Stimulated activated CD4-positive, alpha-beta T cell treated with anti-CD3 and anti-CD28 coated beads, Interleukin-4, amount 100 ng/mL, for 1 hour (primary cell): ENCODE results near the gene ZNF263.
"Not testable (repeated sequence)": the region's sequence is repeated elsewhere in the genome, so short reads cannot be mapped to it uniquely, and the experiment has no call there.

Source experiments
- DNase-seq: peaks from one replicate; pipeline ENCODE4 v3.0.0-alpha.2; 2020

Gene ZNF263

GRCh38 chr16:3270718-3271117 is 12.6 kb upstream of the ZNF263 start:
- DNase-seq, result not testable (repeated sequence)

- DNase-seq, result not testable (repeated sequence)
Observed at GRCh38 chr16:3271281-3271680, 12.0 kb upstream of the ZNF263 start.

- DNase-seq, result no peak
Observed at GRCh38 chr16:3274490-3274889, 8.8 kb upstream of the ZNF263 start.

- DNase-seq, result no peak
Observed at GRCh38 chr16:3274947-3275346, 8.3 kb upstream of the ZNF263 start.

- no peak for DNase-seq
Observed at GRCh38 chr16:3276679-3277078, 6.6 kb upstream of the ZNF263 start.

- DNase-seq, result no peak
Observed at GRCh38 chr16:3281222-3281820, 2.0 kb upstream of the ZNF263 start.

- no peak for DNase-seq
Observed at GRCh38 chr16:3282103-3282729, 1.1 kb upstream of the ZNF263 start.

- DNase-seq, result no peak
Observed at GRCh38 chr16:3283543-3284447, 504 bp downstream of the ZNF263 start.

GRCh38 chr16:3285131-3285530 is 1.8 kb downstream of the ZNF263 start:
- no peak for DNase-seq

- no peak for DNase-seq
Observed at GRCh38 chr16:3289998-3290673, 6.8 kb downstream of the ZNF263 start.

- no peak for DNase-seq
Observed at GRCh38 chr16:3292604-3293003, 9.3 kb downstream of the ZNF263 start.

GRCh38 chr16:3295209-3295608 is 11.9 kb downstream of the ZNF263 start:
- DNase-seq, result no peak

- no peak for DNase-seq
Observed at GRCh38 chr16:3295783-3296182, 12.5 kb downstream of the ZNF263 start.

GRCh38 chr16:3304370-3304769 is 21.1 kb downstream of the ZNF263 start:
- no peak for DNase-seq

GRCh38 chr16:3305109-3306068 is 22.1 kb downstream of the ZNF263 start, which contains the start of the genes TIGD7 and ZNF75A:
TIGD7 (minus strand) TSS chr16:3305430; CDS start chr16:3300614, 4,816 bp downstream.
ZNF75A (plus strand) TSS chr16:3305497; CDS start chr16:3308429, 2,932 bp downstream.
- peak; percentile 79 for DNase-seq

- DNase-seq, result no peak
Observed at GRCh38 chr16:3306078-3306477, 22.8 kb downstream of the ZNF263 start.

- DNase-seq, result no peak
Observed at GRCh38 chr16:3311496-3311895, 28.2 kb downstream of the ZNF263 start.

- no peak for DNase-seq
Observed at GRCh38 chr16:3317315-3317999, 34.2 kb downstream of the ZNF263 start.

GRCh38 chr16:3321816-3322215 is 38.5 kb downstream of the ZNF263 start:
- no peak for DNase-seq

- no peak for DNase-seq
Observed at GRCh38 chr16:3327514-3327913, 44.2 kb downstream of the ZNF263 start.

GRCh38 chr16:3328104-3328503 is 44.8 kb downstream of the ZNF263 start:
- no peak for DNase-seq
